K562 (cell line): ENCODE data around the gene DNAH10.

Experiments
- E2F5 ChIP-seq: sonication (generic); formaldehyde crosslinking; IDR thresholded peaks from 2 replicates; pipeline ENCODE4 v1.8.0; 2022; ENCODE audit warnings: mild to moderate bottlenecking, missing genetic modification reagents
- EP300 ChIP-seq: IDR thresholded peaks from 2 replicates; pipeline ENCODE4 v1.6.1; 2012; ENCODE audit warnings: low read length, improper control_type of control experiment
- EZH2 ChIP-seq: IDR thresholded peaks from 2 replicates; pipeline ENCODE4 v1.6.1; 2012; ENCODE audit warnings: low read depth, mild to moderate bottlenecking, inconsistent platforms, low read length, borderline replicate concordance
- HMG20A ChIP-seq: fragments of 450-650 bp; formaldehyde crosslinking; conservative IDR thresholded peaks from 2 replicates; pipeline ENCODE4 v1.4.0; 2020; ENCODE audit warnings: mild to moderate bottlenecking, mixed read lengths
- L3MBTL2 ChIP-seq: fragments of 450-650 bp; IDR thresholded peaks from 2 replicates; pipeline ENCODE4 v1.6.1; 2016; ENCODE audit warnings: mild to moderate bottlenecking, moderate library complexity
- MAFG ChIP-seq: fragments of 450-650 bp; conservative IDR thresholded peaks from 2 replicates; pipeline ENCODE4 v1.6.1; 2016; ENCODE audit warnings: missing genetic modification characterization, missing compliant biosample characterization
- WHSC1 ChIP-seq: IDR thresholded peaks from one replicate; pipeline ENCODE4 v1.6.1; 2012; ENCODE audit warnings: low read length, control low read depth, inconsistent platforms
- ZFP91 ChIP-seq: sonication (generic); formaldehyde crosslinking; IDR thresholded peaks from 2 replicates; pipeline ENCODE4 v1.8.0; 2022; ENCODE audit warnings: mild to moderate bottlenecking, missing genetic modification reagents
- ZNF140 ChIP-seq: fragments of 250-450 bp; sonication (Bioruptor Pico); IDR thresholded peaks from 2 replicates; pipeline ENCODE4 v1.8.0; 2021; ENCODE audit warnings: moderate library complexity, mild to moderate bottlenecking, inconsistent platforms
- ZNF699 ChIP-seq: fragments of 250-450 bp; sonication (Bioruptor Pico); IDR thresholded peaks from 2 replicates; pipeline ENCODE4 v1.8.0; 2021; ENCODE audit warnings: mild to moderate bottlenecking, moderate library complexity; ENCODE audit not compliant: insufficient replicate concordance
- TF ChIP-seq, protein P1 (sequence below), 2 experiments: fragments of 200-800 bp in 1 of 2; sonication (Bioruptor generic) in 1 of 2; sonication (generic) in 1 of 2; formaldehyde crosslinking in 1 of 2; IDR thresholded peaks in 1 of 2; conservative IDR thresholded peaks in 1 of 2; 2 replicates each; pipeline versions ENCODE4 v1.5.0 to v1.6.1; 2016 to 2020; ENCODE audit warnings: missing compliant biosample characterization in 1 of 2, missing genetic modification characterization in 1 of 2, missing genetic modification reagents in 1 of 2
- TF ChIP-seq, protein P2 (sequence below), 3 experiments: IDR thresholded peaks in 2 of 3; conservative IDR thresholded peaks in 1 of 3; 2 replicates each; pipeline ENCODE4 v1.5.1; 2011 to 2012; ENCODE audit warnings: low read length in 3 of 3, mild to moderate bottlenecking in 3 of 3, control low read depth in 2 of 3, improper control_type of control experiment in 1 of 3, inconsistent platforms in 1 of 3, low read depth in 1 of 3, mixed read lengths in 1 of 3, moderate library complexity in 1 of 3; ENCODE audit not compliant: insufficient read depth in 2 of 3

DNA sequence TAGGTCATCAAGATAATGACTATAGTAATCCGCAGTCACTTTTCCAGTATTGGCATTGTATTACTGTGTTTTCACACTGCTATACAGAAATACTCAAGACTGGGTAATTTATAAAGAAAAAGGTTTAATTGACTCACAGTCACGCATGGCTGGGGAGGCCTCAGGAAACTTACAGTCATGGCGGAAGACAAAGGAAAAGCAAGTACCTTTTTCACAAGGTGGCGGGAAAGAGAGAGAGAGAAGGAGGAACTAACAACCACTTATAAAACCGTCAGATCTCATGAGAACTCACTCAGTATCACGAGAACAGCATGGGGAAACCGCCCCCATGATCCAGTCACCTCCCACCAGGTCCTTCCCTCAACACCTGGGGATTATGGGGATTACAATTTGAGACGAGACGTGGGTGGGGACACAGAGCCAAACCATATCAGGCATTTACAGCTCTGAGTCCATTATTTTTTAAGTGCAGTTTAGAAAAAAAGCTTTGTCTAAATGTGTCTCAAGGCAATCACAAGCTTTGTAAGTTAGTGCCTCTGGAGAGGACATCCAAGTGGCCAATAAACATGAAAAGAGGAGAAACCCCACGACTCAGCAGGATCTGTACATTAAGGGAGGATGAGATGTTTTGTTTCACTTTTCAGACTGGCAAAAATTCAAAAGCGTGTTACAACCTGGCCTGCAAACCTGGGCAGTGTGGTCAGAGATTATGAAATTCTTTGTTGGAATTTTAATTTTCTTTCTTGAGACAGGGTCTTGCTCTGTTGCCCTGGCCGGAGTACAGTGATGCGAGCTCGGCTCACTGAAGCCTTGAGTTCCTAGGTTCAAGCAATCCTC is 82.0 kb downstream of the DNAH10 start:
- TF ChIP-seq WHSC1 (no peak), ZFP91 (no peak), ZNF699 (CRISPR knock-in tag) (no peak), MAFG (no peak), EP300 (no peak), L3MBTL2 (0 out of 2 replicates have a peak, but pooled peaks have one; percentile 29), E2F5 (CRISPR knock-in tag) (no peak), ZNF140 (CRISPR knock-in tag) (no peak), EZH2 (no peak), HMG20A (CRISPR knock-in tag) (no peak)
- TF ChIP-seq, protein P1, sequence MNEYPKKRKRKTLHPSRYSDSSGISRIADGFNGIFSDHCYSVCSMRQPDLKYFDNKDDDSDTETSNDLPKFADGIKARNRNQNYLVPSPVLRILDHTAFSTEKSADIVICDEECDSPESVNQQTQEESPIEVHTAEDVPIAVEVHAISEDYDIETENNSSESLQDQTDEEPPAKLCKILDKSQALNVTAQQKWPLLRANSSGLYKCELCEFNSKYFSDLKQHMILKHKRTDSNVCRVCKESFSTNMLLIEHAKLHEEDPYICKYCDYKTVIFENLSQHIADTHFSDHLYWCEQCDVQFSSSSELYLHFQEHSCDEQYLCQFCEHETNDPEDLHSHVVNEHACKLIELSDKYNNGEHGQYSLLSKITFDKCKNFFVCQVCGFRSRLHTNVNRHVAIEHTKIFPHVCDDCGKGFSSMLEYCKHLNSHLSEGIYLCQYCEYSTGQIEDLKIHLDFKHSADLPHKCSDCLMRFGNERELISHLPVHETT (CRISPR knock-in tag; conservative IDR thresholded peaks at IDR 0.05 in 1 of 2, IDR thresholded peaks at IDR 0.05 in 1 of 2) = no peak
- TF ChIP-seq, protein P2, sequence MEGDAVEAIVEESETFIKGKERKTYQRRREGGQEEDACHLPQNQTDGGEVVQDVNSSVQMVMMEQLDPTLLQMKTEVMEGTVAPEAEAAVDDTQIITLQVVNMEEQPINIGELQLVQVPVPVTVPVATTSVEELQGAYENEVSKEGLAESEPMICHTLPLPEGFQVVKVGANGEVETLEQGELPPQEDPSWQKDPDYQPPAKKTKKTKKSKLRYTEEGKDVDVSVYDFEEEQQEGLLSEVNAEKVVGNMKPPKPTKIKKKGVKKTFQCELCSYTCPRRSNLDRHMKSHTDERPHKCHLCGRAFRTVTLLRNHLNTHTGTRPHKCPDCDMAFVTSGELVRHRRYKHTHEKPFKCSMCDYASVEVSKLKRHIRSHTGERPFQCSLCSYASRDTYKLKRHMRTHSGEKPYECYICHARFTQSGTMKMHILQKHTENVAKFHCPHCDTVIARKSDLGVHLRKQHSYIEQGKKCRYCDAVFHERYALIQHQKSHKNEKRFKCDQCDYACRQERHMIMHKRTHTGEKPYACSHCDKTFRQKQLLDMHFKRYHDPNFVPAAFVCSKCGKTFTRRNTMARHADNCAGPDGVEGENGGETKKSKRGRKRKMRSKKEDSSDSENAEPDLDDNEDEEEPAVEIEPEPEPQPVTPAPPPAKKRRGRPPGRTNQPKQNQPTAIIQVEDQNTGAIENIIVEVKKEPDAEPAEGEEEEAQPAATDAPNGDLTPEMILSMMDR (IDR thresholded peaks at IDR 0.05 in 2 of 3, conservative IDR thresholded peaks at IDR 0.05 in 1 of 3; ENCODE audit: insufficient read depth in 2 of 3, low read depth in 1 of 3, low read length in 3 of 3) = no peak
